Nephron progenitor cell (in vitro differentiated cells): ENCODE data around the gene SYCE1L.
A peak's percentile ranks its signal among the peaks of the same experiment; 100 is the strongest.

Source experiments
- DNase-seq: peaks from one replicate; pipeline ENCODE4 v3.0.0; 2021
- H3K27ac Mint-ChIP-seq: 2 replicates; pipeline ENCODE4 v1.8.0; 2021; ENCODE audit warnings: mild to moderate bottlenecking, moderate library complexity, mixed read lengths
- H3K27me3 Mint-ChIP-seq: 2 replicates; pipeline ENCODE4 v1.8.0; 2021; ENCODE audit warnings: mild to moderate bottlenecking, low read depth, mixed read lengths; ENCODE audit not compliant: poor library complexity
- H3K36me3 Mint-ChIP-seq: 2 replicates; pipeline ENCODE4 v1.8.0; 2021; ENCODE audit warnings: low read depth, mixed read lengths
- H3K4me1 Mint-ChIP-seq: 2 replicates; pipeline ENCODE4 v1.8.0; 2021; ENCODE audit warnings: mixed read lengths
- H3K4me3 Mint-ChIP-seq: 2 replicates; pipeline ENCODE4 v1.8.0; 2021; ENCODE audit warnings: mild to moderate bottlenecking, moderate library complexity, mixed read lengths
- H3K9me3 Mint-ChIP-seq: 2 replicates; pipeline ENCODE4 v1.8.0; 2021; ENCODE audit warnings: mild to moderate bottlenecking, moderate library complexity, mixed read lengths
- TF ChIP-seq, protein P1 (sequence below): fragments of 200-600 bp; sonication (generic); IDR thresholded peaks from 2 replicates; pipeline ENCODE4 v1.5.0; 2021; ENCODE audit warnings: antibody characterized with exemption

The SYCE1L gene

DNA sequence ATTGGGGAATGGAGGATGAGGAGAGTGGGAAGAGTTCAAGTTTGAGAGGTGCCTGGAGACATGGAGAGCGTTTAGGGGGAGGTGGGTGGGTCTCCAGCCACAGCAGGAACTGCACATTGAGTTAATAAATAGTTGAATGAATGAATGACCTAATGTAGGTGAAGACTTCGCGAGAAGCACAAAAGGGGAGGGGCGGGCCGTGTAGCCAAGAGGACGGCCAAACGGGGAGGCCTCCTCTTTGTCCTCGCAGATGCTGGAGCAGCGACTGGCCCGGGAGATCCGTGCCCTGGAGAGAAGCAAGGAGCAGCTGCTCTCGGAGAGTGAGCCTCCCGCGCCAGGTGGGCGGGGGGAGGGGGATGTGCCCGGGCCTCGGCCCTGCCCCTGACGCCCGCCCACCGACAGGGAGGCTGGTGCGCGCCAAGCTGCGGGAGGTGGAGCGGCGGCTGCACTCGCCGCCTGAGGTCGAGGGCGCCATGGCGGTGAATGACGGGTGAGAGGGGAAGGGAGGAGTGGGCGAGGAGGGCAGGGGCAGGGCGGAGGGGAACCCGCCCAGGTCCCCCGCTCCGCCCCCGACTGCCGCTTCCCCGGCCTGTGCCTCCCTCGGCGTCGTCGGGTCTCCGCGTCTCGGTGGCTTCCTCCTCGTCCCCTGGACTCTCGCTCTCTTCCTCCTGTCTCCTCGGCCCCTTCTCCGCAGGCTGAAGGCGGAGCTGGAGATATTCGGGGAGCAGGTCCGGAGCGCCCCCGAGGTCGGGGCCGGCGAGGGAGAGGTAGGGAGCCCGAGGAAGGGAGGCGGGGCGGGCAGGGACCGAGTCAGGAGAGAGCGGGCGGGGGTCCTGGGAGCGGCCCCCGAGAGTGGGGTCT, 12.9 kb downstream of the SYCE1L start:
- Mint-ChIP-seq H3K4me1 (peaks cover 22% of the 10 kb centered on the region), H3K36me3 (peaks cover 21% of the 10 kb centered on the region), H3K9me3 (no peaks in the 10 kb centered on the region), H3K27ac (no peak overlapping the region), H3K27me3 (no peaks in the 10 kb centered on the region), H3K4me3 (peak overlapping the region; percentile 86)
- DNase-seq = peak; percentile 75
- TF ChIP-seq, protein P1, sequence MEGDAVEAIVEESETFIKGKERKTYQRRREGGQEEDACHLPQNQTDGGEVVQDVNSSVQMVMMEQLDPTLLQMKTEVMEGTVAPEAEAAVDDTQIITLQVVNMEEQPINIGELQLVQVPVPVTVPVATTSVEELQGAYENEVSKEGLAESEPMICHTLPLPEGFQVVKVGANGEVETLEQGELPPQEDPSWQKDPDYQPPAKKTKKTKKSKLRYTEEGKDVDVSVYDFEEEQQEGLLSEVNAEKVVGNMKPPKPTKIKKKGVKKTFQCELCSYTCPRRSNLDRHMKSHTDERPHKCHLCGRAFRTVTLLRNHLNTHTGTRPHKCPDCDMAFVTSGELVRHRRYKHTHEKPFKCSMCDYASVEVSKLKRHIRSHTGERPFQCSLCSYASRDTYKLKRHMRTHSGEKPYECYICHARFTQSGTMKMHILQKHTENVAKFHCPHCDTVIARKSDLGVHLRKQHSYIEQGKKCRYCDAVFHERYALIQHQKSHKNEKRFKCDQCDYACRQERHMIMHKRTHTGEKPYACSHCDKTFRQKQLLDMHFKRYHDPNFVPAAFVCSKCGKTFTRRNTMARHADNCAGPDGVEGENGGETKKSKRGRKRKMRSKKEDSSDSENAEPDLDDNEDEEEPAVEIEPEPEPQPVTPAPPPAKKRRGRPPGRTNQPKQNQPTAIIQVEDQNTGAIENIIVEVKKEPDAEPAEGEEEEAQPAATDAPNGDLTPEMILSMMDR = no peak

DNA sequence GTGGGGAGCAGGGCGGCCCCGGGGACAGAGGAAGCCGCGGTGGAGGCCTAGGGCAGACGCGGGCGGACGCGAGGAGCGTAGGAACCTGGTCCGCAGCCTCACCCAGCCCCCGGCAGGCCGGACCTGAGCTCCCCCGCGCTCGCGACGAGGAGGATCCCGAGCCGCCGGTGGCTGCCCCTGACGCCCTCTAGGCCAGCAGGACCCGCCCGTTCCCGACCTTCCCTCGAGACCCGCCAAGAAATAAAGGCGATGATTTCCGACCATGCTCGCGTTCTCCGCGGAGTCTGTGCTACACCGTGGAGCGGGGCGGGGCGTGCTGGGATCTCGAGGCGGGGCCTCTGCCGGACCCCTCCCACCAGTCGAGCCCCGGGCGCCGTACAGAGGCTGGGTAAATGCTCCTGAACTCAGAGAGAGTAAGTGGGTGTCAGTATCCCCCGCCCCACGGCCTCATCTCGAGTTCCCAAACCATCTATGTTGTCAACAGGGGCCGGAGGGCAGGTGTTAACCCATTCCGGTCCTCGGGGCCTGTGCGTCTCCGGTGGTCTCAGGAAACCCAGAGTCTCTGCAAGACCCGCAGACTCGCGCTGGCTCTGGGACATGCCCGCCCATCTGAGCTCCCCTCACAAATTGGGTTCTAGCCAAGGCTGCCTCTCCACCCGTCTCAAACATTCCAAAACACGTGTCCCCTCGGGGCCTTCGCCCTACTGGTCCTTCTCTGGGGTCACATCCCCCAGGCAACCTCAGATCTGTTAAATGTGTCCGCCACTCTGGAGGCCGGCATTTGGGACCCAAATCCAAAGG, 13.7 kb downstream of the SYCE1L start:
- TF ChIP-seq, protein P1 = no peak
- H3K36me3 Mint-ChIP-seq = peaks cover 22% of the 10 kb centered on the region
- peak; percentile 82 for DNase-seq
- peak overlapping the region; percentile 86 for H3K4me3 Mint-ChIP-seq
- no peaks in the 10 kb centered on the region for H3K27me3 Mint-ChIP-seq
- H3K9me3 Mint-ChIP-seq = no peaks in the 10 kb centered on the region
- peak overlapping the region; percentile 21 for H3K27ac Mint-ChIP-seq
- peaks cover 16% of the 10 kb centered on the region for H3K4me1 Mint-ChIP-seq

DNA sequence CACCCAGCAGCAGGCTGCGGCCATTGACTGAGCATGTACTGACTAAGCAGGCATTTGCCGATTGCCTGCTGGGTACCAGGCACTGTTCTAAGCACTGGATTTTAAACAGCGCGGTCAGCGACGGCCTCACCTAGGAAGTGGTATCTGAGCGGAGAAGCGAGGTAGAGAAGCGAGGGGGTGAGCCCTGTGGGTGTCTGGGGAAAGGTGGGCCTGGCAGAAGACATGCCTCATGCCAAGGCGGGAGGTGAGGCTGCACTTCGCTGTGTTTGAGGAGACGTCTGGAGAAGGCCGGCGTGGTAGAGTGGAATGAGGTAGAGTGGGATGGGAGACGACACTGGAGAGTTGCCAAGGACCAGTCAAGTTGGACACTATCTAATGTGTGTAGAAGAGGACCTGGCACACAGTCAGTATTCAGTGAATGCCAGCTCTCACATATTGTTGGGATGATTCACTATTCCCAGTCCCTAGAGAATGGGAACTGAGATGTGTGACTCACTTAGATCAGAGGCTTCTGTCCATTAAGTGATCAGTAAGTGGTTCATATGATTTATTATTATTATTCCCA, 14.4 kb downstream of the SYCE1L start:
- peaks cover 14% of the 10 kb centered on the region for H3K4me1 Mint-ChIP-seq
- peak overlapping the region; percentile 21 for H3K27ac Mint-ChIP-seq
- H3K27me3 Mint-ChIP-seq = no peaks in the 10 kb centered on the region
- peaks cover 22% of the 10 kb centered on the region for H3K36me3 Mint-ChIP-seq
- no peak for DNase-seq
- TF ChIP-seq, protein P1 = no peak
- H3K4me3 Mint-ChIP-seq = peak overlapping the region; percentile 86
- no peaks in the 10 kb centered on the region for H3K9me3 Mint-ChIP-seq

DNA sequence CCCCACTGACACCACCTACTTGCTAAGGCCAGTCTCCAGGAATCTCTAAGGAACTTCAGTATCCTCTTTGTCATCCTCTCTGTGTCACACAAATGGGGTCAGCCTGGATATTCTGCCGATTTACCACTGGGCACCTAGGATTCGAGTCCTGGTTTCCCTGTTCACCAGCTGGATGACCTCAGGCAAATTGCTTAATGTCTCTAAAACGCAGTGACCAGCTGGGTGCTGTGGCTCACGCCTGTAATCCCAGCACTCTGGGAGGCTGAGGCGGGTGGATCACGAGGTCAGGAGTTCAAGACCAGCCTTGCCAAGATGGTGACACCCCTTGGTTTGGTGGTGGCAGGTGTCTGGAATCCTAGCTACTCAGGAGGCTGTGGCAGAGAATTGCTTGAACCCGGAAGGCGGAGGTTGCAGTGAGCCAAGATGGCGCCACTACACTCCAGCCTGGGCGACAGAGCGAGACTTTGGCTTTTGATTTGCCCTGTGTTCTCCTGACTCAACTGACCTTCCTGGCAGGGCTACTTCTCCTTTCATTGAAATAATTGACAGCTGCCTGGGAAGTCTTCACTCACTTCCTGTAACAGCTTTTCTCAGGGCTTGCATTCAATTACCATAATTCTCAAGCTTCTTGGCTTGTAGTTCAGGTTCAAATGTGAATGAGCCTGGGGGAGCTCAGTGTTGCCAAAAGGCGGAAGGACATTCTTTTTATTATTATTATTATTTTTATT, 15.4 kb downstream of the SYCE1L start:
- peaks cover 27% of the 10 kb centered on the region for H3K36me3 Mint-ChIP-seq
- DNase-seq = no peak
- peaks cover 14% of the 10 kb centered on the region for H3K4me1 Mint-ChIP-seq
- H3K27me3 Mint-ChIP-seq = no peaks in the 10 kb centered on the region
- no peaks in the 10 kb centered on the region for H3K9me3 Mint-ChIP-seq
- TF ChIP-seq, protein P1 = no peak
- no peak overlapping the region for H3K27ac Mint-ChIP-seq
- H3K4me3 Mint-ChIP-seq = no peak overlapping the region

DNA sequence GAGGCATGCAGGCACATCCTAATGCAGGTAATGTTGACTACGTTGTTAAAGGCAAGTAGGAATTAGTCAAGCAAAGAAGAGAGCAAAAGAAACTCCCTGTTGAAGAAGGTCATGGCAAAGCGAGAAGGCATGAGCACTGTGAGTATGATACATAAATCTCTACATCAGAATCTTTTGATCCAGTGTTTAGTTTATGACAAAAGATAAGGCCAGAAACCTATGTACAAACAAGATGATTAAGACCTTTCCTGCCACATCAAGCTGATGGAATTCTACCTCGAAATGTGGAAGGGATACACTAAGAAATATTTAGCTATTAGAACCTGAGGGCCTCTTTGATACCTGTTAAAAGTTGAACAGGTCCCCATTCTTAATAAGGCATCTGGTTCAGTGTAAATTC, 20.2 kb downstream of the SYCE1L start:
- Mint-ChIP-seq H3K4me1 (peaks cover 5% of the 10 kb centered on the region), H3K27me3 (peaks cover 4% of the 10 kb centered on the region), H3K27ac (peak overlapping the region; percentile 17), H3K36me3 (peaks cover 29% of the 10 kb centered on the region), H3K4me3 (no peak overlapping the region), H3K9me3 (no peaks in the 10 kb centered on the region)
- no peak for DNase-seq
- TF ChIP-seq, protein P1 = no peak
